Measurements from ENCODE around the gene INPP5A. TPM values are rescaled to one million over a fixed set of nuclear protein-coding genes. Genes with fewer than 3 reads are reported as not detected.

The INPP5A gene
- total and polyA plus RNA-seq, 4 donors = 12.4 to 39.9 (median 28.2) TPM

GRCh38 chr10:132526676-132527075 is 10.9 kb upstream of the INPP5A start:
- H3K4me1 ChIP-seq (ENCODE audit: control insufficient read depth in 5 of 5, insufficient read depth in 5 of 5, low read length in 5 of 5) = peaks cover 0 to 21% (median 5%) of the 10 kb centered on the region in 5 donors
- H3K4me3 ChIP-seq = no peak overlapping the region
- no peaks in the 10 kb centered on the region for H3K36me3 ChIP-seq (ENCODE audit: control insufficient read depth in 4 of 4, insufficient read depth in 4 of 4, low read length in 4 of 4)
- no peak overlapping the region for H3K27ac ChIP-seq (ENCODE audit: low read depth in 1 of 2, low read length in 1 of 2)
- WGBS, 2 donors = 85 to 89% methylated on average over 16 of the region's 16 CpGs
- no peak overlapping the region for H3K9ac ChIP-seq (ENCODE audit: insufficient read depth in 1 of 2, low read length in 2 of 2)
- no peaks in the 10 kb centered on the region for H3K27me3 ChIP-seq (ENCODE audit: control insufficient read depth in 3 of 3, insufficient read depth in 3 of 3, low read length in 2 of 3)
- no peak for TF ChIP-seq CTCF (IDR thresholded peaks at IDR 0.05; ENCODE audit: control extremely low read depth, extremely low read depth)
- ATAC-seq (ENCODE audit: insufficient read depth, low FRiP score) = no peak
- peak in 1 of 3 donors; percentile 4 for DNase-seq
- peaks cover 0 to 3% (median 0%) of the 10 kb centered on the region in 4 donors for H3K9me3 ChIP-seq (ENCODE audit: control insufficient read depth in 4 of 4, insufficient read depth in 3 of 4, low read length in 3 of 4)

- H3K27ac ChIP-seq (ENCODE audit: low read depth in 1 of 2, low read length in 1 of 2) = no peak overlapping the region
- no peaks in the 10 kb centered on the region for H3K27me3 ChIP-seq (ENCODE audit: control insufficient read depth in 3 of 3, insufficient read depth in 3 of 3, low read length in 2 of 3)
- ATAC-seq (ENCODE audit: insufficient read depth, low FRiP score) (no peak), DNase-seq (peak; percentile 23 to 85 (median 70))
- H3K9ac ChIP-seq (ENCODE audit: insufficient read depth in 1 of 2, low read length in 2 of 2) = no peak overlapping the region
- TF ChIP-seq CTCF (IDR thresholded peaks at IDR 0.05; ENCODE audit: control extremely low read depth, extremely low read depth) = no peak
- peaks cover 0 to 3% (median 0%) of the 10 kb centered on the region in 4 donors for H3K9me3 ChIP-seq (ENCODE audit: control insufficient read depth in 4 of 4, insufficient read depth in 3 of 4, low read length in 3 of 4)
- H3K36me3 ChIP-seq (ENCODE audit: control insufficient read depth in 4 of 4, insufficient read depth in 4 of 4, low read length in 4 of 4) = no peaks in the 10 kb centered on the region
- H3K4me1 ChIP-seq (ENCODE audit: control insufficient read depth in 5 of 5, insufficient read depth in 5 of 5, low read length in 5 of 5) = peaks cover 0 to 21% (median 5%) of the 10 kb centered on the region in 5 donors
- WGBS, 2 donors = 75 to 76% methylated on average over 21 of the region's 21 CpGs
- H3K4me3 ChIP-seq = no peak overlapping the region
Observed at GRCh38 chr10:132527339-132528063, 10.1 kb upstream of the INPP5A start.

DNA sequence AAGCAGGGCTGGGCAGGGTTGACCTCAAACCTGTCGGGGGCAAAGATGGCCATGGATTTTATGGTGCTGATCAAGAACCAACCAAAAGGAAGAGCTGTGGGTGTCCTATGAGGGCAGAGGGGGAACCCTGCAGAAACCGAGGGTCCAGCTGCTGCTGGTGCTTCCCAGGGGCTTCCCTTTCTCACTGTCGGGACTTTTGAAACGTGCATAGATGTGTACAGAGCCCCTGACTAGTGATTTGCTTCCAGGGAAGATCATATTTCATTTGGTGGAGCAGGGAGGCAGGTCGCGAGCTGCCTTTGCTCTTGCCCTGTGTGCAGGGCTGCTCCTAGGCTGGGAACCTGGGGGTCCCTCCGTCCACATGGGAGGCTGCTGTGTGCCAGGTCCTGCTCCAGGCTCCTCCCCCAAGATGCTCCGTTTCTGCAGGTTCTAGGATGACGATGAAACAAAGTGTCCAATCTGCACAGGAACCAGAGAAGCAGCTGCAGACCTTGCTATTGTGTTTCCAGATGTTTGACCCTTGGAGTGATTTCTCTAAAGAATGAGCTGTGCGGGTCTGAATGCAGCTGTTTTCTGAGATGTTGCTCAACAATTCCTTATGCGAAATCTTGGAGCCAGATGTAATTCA is 9.4 kb upstream of the INPP5A start:
- Histone ChIP-seq H3K4me1 (ENCODE audit: control insufficient read depth in 5 of 5, insufficient read depth in 5 of 5, low read length in 5 of 5) (peaks cover 0 to 21% (median 5%) of the 10 kb centered on the region in 5 donors), H3K36me3 (ENCODE audit: control insufficient read depth in 4 of 4, insufficient read depth in 4 of 4, low read length in 4 of 4) (no peaks in the 10 kb centered on the region), H3K9ac (ENCODE audit: insufficient read depth in 1 of 2, low read length in 2 of 2) (no peak overlapping the region), H3K27me3 (ENCODE audit: control insufficient read depth in 3 of 3, insufficient read depth in 3 of 3, low read length in 2 of 3) (no peaks in the 10 kb centered on the region), H3K4me3 (no peak overlapping the region), H3K27ac (ENCODE audit: low read depth in 1 of 2, low read length in 1 of 2) (no peak overlapping the region), H3K9me3 (ENCODE audit: control insufficient read depth in 4 of 4, insufficient read depth in 3 of 4, low read length in 3 of 4) (peaks cover 0 to 3% (median 0%) of the 10 kb centered on the region in 4 donors)
- DNase-seq = peak; percentile 79 to 97 (median 96)
- no peak for TF ChIP-seq CTCF (IDR thresholded peaks at IDR 0.05; ENCODE audit: control extremely low read depth, extremely low read depth)
- no peak for ATAC-seq (ENCODE audit: insufficient read depth, low FRiP score)
- 52 to 54% methylated on average over 11 of the region's 11 CpGs for WGBS, 2 donors
